GM23338 (cell line): ENCODE data around the gene SULF2. TPM values are rescaled to one million over a fixed set of nuclear protein-coding genes. Genes with fewer than 3 reads are reported as not detected.

Source experiments
- CTCF ChIP-seq, 2 experiments: fragments of 200-600 bp in 1 of 2; sonication (generic) in 1 of 2; conservative IDR thresholded peaks; 2 replicates each; pipeline versions ENCODE4 v1.5.1 to v1.6.1; 2016 to 2017; ENCODE audit warnings: antibody characterized with exemption in 2 of 2, low read depth in 2 of 2, mild to moderate bottlenecking in 2 of 2, moderate library complexity in 1 of 2
- REST ChIP-seq: IDR thresholded peaks from one replicate; pipeline ENCODE4 v1.6.1; 2018; ENCODE audit warnings: antibody characterized with exemption; ENCODE audit not compliant: unreplicated experiment
- ZNF114 ChIP-seq: fragments of 250-450 bp; sonication (Bioruptor Pico); IDR thresholded peaks from 2 replicates; pipeline ENCODE4 v1.5.0; 2020; ENCODE audit warnings: mild to moderate bottlenecking, moderate library complexity
- ZNF462 ChIP-seq: fragments of 250-450 bp; sonication (Bioruptor Pico); IDR thresholded peaks from 2 replicates; pipeline ENCODE4 v1.5.0; 2020; ENCODE audit warnings: mild to moderate bottlenecking, moderate library complexity
- polyA plus RNA-seq: library from polyadenylated mRNA; unstranded; fragments of >200 nt; fragmentation: Nextera tagmentation; extraction: Ambion mirVana; gene quantifications from 2 replicates; pipeline ENCODE4 v1.2.1, GENCODE V29; 2016
- total RNA-seq: library from RNA; depleted of rRNA; stranded (reverse); fragments of >200 nt; shearing (Covaris generic); gene quantifications from 2 replicates; pipeline ENCODE4 v1.2.3, GENCODE V29; 2014

The SULF2 gene
- total and polyA plus RNA-seq, 2 experiments from 2014 or later: 9.5 to 20.7 TPM

GRCh38 chr20:47748823-47749222, 36.5 kb downstream of the SULF2 start (continued):
- TF ChIP-seq ZNF462 (CRISPR knock-in tag) (no peak), ZNF114 (CRISPR knock-in tag) (no peak), REST (no peak), CTCF (conservative IDR thresholded peaks at IDR 0.05; ENCODE audit: low read depth in 2 of 2) (no peak)
